HG03135 (cell line): ENCODE results near the gene OR2AG1.
A peak's percentile ranks its signal among the peaks of the same experiment; 100 is the strongest.
"Not testable (repeated sequence)": the region's sequence is repeated elsewhere in the genome, so short reads cannot be mapped to it uniquely, and the experiment has no call there.

Source experiments
- ATAC-seq: cut with Tn5 transposase; IDR thresholded peaks from one replicate; pipeline ENCODE4 v1.9.1; 2021; ENCODE audit warnings: mild to moderate bottlenecking, moderate library complexity; ENCODE audit not compliant: unreplicated experiment

OR2AG1 gene

GRCh38 chr11:6790546-6790945 lies 7.7 kb downstream of the OR2AG1 start:
- ATAC-seq = no peak

GRCh38 chr11:6794639-6795038 lies 11.8 kb downstream of the OR2AG1 start:
- ATAC-seq = no peak

- ATAC-seq = no peak
These were observed 16.6 kb downstream of the OR2AG1 start, which contains the start of gene OR6A2 for GRCh38 chr11:6799402-6799801. Gene OR6A2 (minus strand): TSS chr11:6799689. CDS start chr11:6795708, 3,981 bp downstream.

- not testable (repeated sequence) for ATAC-seq
These were observed 18.3 kb downstream of the OR2AG1 start for GRCh38 chr11:6801075-6801474.

- ATAC-seq = peak; percentile 87
These were observed 29.7 kb downstream of the OR2AG1 start for GRCh38 chr11:6812390-6813005.

- ATAC-seq = no peak
These were observed 30.8 kb downstream of the OR2AG1 start for GRCh38 chr11:6813656-6814055.

GRCh38 chr11:6817694-6818093 lies 34.9 kb downstream of the OR2AG1 start:
- no peak for ATAC-seq

- no peak for ATAC-seq
These were observed 36.1 kb downstream of the OR2AG1 start for GRCh38 chr11:6818967-6819366.

GRCh38 chr11:6824136-6824823 lies 41.5 kb downstream of the OR2AG1 start:
- no peak for ATAC-seq

- no peak for ATAC-seq
These were observed 42.5 kb downstream of the OR2AG1 start for GRCh38 chr11:6825231-6825744.

- ATAC-seq = no peak
These were observed 45.3 kb downstream of the OR2AG1 start for GRCh38 chr11:6828103-6828502.

GRCh38 chr11:6833356-6833755 lies 50.5 kb downstream of the OR2AG1 start:
- no peak for ATAC-seq

- ATAC-seq = no peak
These were observed 51.2 kb downstream of the OR2AG1 start for GRCh38 chr11:6834021-6834420.
